Measurements from ENCODE around the gene SLC38A10.

GRCh38 chr17:81233811-81234505 lies 61.1 kb downstream of the SLC38A10 start:
- TF ChIP-seq, protein P1, sequence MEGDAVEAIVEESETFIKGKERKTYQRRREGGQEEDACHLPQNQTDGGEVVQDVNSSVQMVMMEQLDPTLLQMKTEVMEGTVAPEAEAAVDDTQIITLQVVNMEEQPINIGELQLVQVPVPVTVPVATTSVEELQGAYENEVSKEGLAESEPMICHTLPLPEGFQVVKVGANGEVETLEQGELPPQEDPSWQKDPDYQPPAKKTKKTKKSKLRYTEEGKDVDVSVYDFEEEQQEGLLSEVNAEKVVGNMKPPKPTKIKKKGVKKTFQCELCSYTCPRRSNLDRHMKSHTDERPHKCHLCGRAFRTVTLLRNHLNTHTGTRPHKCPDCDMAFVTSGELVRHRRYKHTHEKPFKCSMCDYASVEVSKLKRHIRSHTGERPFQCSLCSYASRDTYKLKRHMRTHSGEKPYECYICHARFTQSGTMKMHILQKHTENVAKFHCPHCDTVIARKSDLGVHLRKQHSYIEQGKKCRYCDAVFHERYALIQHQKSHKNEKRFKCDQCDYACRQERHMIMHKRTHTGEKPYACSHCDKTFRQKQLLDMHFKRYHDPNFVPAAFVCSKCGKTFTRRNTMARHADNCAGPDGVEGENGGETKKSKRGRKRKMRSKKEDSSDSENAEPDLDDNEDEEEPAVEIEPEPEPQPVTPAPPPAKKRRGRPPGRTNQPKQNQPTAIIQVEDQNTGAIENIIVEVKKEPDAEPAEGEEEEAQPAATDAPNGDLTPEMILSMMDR (optimal IDR thresholded peaks at IDR 0.05 in 1 of 3, IDR thresholded peaks at IDR 0.05 in 1 of 3, conservative IDR thresholded peaks at IDR 0.05 in 1 of 3; ENCODE audit: extremely low read depth in 1 of 3, insufficient read depth in 2 of 3, low read length in 3 of 3) = no peak
- TF ChIP-seq EZH2 (IDR thresholded peaks at IDR 0.05; ENCODE audit: low read length) = no peak
